ENCODE measurements around the gene APOA4. TPM values are rescaled to one million over a fixed set of nuclear protein-coding genes. Genes with fewer than 3 reads are reported as not detected.

Gene APOA4
- total and polyA plus RNA-seq, 2 experiments from 2014 or later: not detected

DNA sequence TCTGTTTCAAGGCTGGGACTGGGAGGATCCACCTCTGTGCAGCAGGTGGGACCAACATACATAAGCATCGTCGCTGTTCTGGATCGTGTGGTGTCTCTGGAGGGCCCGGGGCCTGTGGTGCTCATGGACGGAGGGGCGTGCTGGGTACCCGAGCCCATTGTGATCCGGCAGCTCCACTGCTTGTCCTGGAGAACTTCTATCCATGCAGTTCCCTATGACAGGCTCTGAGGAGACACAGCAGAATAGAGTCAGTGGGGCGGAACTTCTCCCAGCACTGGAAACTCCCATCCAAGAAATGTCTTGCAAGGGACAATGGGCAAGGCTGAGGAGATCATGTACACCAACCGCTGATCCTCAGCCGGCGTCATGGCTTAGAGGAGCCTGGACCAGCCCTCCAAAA, 26.0 kb upstream of the APOA4 start:
- Histone ChIP-seq H2AFZ (no peak overlapping the region), H3K27me3 (ENCODE audit: insufficient read depth) (no peaks in the 10 kb centered on the region), H3K79me2 (replicated peaks; ENCODE audit: insufficient read depth) (no peaks in the 10 kb centered on the region), H3F3A (replicated peaks; ENCODE audit: low read depth) (no peaks in the 10 kb centered on the region), H3K9me2 (ENCODE audit: insufficient read depth) (no peaks in the 10 kb centered on the region), H3K27ac (ENCODE audit: low read depth) (no peak overlapping the region), H3K4me2 (no peak overlapping the region), H3K4me3 (no peak overlapping the region), H4K20me1 (replicated peaks; ENCODE audit: insufficient read depth) (no peaks in the 10 kb centered on the region; the same call in 1 of the 2 replicates), H3K36me3 (ENCODE audit: insufficient read depth) (no peaks in the 10 kb centered on the region; the same call in 1 of the 2 replicates), H3K4me1 (ENCODE audit: insufficient read depth) (no peaks in the 10 kb centered on the region)
- Mint-ChIP-seq H3K4me1 (no peaks in the 10 kb centered on the region; the same call in 2 of the 3 replicates), H3K36me3 (ENCODE audit: low read depth) (peaks cover 22% of the 10 kb centered on the region), H3K27ac (no peak overlapping the region), H3K27me3 (ENCODE audit: insufficient read depth, low read depth, poor library complexity) (peaks cover 2% of the 10 kb centered on the region), H3K9me3 (no peaks in the 10 kb centered on the region), H3K4me3 (no peak overlapping the region)
- ATAC-seq: no peak
- DNase-seq (ENCODE audit: low spot score): no peak
- no peak for TF ChIP-seq CREB1 (CRISPR knock-in tag; IDR thresholded peaks at IDR 0.05; ENCODE audit: low read depth)
- TF ChIP-seq NANOG (IDR thresholded peaks at IDR 0.05; ENCODE audit: borderline replicate concordance): no peak
- TF ChIP-seq, protein P1, sequence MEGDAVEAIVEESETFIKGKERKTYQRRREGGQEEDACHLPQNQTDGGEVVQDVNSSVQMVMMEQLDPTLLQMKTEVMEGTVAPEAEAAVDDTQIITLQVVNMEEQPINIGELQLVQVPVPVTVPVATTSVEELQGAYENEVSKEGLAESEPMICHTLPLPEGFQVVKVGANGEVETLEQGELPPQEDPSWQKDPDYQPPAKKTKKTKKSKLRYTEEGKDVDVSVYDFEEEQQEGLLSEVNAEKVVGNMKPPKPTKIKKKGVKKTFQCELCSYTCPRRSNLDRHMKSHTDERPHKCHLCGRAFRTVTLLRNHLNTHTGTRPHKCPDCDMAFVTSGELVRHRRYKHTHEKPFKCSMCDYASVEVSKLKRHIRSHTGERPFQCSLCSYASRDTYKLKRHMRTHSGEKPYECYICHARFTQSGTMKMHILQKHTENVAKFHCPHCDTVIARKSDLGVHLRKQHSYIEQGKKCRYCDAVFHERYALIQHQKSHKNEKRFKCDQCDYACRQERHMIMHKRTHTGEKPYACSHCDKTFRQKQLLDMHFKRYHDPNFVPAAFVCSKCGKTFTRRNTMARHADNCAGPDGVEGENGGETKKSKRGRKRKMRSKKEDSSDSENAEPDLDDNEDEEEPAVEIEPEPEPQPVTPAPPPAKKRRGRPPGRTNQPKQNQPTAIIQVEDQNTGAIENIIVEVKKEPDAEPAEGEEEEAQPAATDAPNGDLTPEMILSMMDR (conservative IDR thresholded peaks at IDR 0.05; ENCODE audit: low read depth in 2 of 2): no peak
- TF ChIP-seq, protein P2, sequence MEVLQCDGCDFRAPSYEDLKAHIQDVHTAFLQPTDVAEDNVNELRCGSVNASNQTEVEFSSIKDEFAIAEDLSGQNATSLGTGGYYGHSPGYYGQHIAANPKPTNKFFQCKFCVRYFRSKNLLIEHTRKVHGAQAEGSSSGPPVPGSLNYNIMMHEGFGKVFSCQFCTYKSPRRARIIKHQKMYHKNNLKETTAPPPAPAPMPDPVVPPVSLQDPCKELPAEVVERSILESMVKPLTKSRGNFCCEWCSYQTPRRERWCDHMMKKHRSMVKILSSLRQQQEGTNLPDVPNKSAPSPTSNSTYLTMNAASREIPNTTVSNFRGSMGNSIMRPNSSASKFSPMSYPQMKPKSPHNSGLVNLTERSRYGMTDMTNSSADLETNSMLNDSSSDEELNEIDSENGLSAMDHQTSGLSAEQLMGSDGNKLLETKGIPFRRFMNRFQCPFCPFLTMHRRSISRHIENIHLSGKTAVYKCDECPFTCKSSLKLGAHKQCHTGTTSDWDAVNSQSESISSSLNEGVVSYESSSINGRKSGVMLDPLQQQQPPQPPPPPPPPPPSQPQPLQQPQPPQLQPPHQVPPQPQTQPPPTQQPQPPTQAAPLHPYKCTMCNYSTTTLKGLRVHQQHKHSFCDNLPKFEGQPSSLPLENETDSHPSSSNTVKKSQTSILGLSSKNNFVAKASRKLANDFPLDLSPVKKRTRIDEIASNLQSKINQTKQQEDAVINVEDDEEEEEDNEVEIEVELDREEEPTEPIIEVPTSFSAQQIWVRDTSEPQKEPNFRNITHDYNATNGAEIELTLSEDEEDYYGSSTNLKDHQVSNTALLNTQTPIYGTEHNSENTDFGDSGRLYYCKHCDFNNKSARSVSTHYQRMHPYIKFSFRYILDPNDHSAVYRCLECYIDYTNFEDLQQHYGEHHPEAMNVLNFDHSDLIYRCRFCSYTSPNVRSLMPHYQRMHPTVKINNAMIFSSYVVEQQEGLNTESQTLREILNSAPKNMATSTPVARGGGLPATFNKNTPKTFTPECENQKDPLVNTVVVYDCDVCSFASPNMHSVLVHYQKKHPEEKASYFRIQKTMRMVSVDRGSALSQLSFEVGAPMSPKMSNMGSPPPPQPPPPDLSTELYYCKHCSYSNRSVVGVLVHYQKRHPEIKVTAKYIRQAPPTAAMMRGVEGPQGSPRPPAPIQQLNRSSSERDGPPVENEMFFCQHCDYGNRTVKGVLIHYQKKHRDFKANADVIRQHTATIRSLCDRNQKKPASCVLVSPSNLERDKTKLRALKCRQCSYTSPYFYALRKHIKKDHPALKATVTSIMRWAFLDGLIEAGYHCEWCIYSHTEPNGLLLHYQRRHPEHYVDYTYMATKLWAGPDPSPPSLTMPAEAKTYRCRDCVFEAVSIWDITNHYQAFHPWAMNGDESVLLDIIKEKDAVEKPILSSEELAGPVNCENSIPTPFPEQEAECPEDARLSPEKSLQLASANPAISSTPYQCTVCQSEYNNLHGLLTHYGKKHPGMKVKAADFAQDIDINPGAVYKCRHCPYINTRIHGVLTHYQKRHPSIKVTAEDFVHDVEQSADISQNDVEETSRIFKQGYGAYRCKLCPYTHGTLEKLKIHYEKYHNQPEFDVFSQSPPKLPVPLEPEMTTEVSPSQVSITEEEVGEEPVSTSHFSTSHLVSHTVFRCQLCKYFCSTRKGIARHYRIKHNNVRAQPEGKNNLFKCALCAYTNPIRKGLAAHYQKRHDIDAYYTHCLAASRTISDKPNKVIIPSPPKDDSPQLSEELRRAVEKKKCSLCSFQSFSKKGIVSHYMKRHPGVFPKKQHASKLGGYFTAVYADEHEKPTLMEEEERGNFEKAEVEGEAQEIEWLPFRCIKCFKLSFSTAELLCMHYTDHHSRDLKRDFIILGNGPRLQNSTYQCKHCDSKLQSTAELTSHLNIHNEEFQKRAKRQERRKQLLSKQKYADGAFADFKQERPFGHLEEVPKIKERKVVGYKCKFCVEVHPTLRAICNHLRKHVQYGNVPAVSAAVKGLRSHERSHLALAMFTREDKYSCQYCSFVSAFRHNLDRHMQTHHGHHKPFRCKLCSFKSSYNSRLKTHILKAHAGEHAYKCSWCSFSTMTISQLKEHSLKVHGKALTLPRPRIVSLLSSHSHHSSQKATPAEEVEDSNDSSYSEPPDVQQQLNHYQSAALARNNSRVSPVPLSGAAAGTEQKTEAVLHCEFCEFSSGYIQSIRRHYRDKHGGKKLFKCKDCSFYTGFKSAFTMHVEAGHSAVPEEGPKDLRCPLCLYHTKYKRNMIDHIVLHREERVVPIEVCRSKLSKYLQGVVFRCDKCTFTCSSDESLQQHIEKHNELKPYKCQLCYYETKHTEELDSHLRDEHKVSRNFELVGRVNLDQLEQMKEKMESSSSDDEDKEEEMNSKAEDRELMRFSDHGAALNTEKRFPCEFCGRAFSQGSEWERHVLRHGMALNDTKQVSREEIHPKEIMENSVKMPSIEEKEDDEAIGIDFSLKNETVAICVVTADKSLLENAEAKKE (CRISPR knock-in tag; IDR thresholded peaks at IDR 0.05): no peak
- no peak for TF ChIP-seq ZNF331 (CRISPR knock-in tag; IDR thresholded peaks at IDR 0.05; ENCODE audit: low read depth)
- no peak for TF ChIP-seq EZH2 (IDR thresholded peaks at IDR 0.05; ENCODE audit: low read depth, unreplicated experiment)
